HG02884 (cell line): Measurements from ENCODE around the gene CGGBP1.

ENCODE experiments used
- ATAC-seq: cut with Tn5 transposase; IDR thresholded peaks from one replicate; pipeline ENCODE4 v1.9.1; 2021; ENCODE audit warnings: mild to moderate bottlenecking, moderate library complexity; ENCODE audit not compliant: unreplicated experiment

The CGGBP1 gene

GRCh38 chr3:88058581-88059379 is at the start of gene CGGBP1, which contains the start of gene ZNF654:
Gene CGGBP1, minus strand, starts transcription at chr3:88059005. Its CDS starts 3,029 bp downstream, at chr3:88055976.
Gene ZNF654, plus strand, starts transcription at chr3:88059255. Its CDS starts 65 bp downstream, at chr3:88059320.
- ATAC-seq = peak; percentile 90

DNA sequence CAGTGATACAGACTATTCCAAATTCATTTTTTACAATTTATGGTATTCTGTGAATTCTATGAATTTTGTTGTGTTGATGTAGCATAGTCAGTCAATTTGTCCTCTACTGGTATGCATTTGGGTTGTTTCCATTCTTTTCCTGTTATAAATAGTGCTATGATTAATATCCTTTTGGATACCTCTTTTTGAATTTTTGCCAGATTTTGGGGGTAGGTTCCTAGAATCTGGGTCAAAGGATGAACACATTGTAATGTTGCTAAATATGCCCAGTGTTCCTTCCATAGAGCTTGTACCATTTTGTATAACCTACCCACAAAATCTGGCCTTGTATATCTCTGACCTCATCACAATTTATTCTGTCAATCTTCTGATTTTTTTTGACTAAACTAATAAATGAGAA is 46.5 kb upstream of the CGGBP1 start:
- ATAC-seq = no peak

- peak; percentile 91 for ATAC-seq
These were observed 42.3 kb upstream of the CGGBP1 start for GRCh38 chr3:88101142-88101541.

- ATAC-seq = no peak
These were observed 34.5 kb upstream of the CGGBP1 start for GRCh38 chr3:88093266-88093665.

GRCh38 chr3:88092270-88092669 is 33.5 kb upstream of the CGGBP1 start:
- ATAC-seq = no peak

DNA sequence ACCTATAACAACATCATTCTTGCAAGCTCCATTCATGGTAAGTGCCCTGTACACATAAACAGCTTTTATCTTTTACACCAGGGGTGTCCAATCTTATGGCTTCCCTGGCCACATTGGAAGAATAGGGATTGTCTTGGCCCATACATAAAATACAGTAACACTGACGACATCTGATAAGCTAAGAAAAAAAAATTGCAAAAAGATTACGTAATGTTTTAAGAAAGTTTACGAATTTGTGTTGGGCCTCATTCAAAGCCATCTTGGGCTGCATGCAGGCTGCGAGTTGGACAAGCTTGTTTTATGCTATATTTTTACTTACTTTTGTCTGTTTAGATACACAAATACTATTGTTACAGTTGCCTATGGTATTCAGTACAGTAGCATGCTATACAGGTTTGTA is 31.9 kb upstream of the CGGBP1 start:
- no peak for ATAC-seq

DNA sequence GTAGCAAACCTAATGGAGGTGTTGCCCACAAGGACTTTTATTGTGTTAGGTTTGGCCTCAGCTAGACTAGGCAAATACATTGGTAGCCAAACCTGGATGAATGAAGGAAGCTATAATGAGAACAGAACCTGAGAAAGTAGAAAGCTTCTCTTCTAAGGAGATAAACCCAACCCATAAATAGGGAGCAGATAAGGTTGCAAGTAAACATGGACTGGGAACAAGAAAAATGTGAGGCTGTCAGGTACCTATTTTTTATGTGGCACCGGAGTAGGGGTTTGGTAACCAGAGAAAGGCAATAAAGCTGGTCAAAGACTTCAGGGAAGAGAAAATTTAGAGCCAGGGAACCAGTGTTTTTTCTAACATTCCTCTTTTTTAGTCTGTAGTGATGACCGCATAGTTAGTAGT is 25.3 kb upstream of the CGGBP1 start:
- no peak for ATAC-seq

DNA sequence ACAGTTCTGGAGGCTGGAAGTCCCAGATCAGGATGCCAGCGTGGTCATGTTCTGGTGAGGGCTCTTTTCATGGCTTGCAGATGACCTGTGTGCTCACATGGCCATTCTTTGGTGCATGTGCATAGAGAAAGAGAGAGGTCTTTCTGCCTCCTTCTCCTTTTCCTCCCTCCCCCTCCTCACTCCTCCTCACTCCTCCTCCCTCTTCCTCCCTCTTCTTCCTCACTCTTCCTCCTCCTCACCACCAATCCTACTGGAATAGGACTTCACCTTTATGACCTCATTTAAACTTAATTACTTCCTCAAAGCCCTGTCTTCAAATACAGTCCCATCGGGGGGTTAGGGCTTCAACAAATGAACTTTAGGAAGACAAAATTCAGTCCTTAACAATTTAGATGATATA is 24.0 kb upstream of the CGGBP1 start:
- ATAC-seq = no peak

- ATAC-seq = no peak
These were observed 20.1 kb upstream of the CGGBP1 start for GRCh38 chr3:88078932-88079331.

GRCh38 chr3:88076712-88077111 is 17.9 kb upstream of the CGGBP1 start:
- ATAC-seq = no peak

- no peak for ATAC-seq
These were observed 16.7 kb upstream of the CGGBP1 start for GRCh38 chr3:88075497-88075896.

DNA sequence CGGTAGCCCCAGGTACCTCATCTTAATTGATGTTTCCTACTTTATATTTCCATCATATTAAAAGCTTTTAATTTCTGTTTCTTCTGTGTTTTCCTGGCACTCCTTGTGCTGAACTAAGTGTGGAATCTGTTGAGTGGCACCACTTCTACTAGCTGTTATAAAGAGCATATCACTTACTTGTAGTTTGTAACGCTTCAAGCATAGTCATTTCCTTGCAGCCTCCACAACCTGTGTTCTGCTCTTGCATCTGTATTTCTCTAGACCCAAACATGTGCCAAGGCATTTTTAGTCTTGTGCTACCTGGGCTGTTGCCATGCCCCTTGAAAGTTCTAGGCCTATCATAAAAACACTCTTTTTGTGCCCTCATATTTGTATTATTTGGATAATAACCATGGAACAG is 16.3 kb upstream of the CGGBP1 start:
- ATAC-seq = no peak

DNA sequence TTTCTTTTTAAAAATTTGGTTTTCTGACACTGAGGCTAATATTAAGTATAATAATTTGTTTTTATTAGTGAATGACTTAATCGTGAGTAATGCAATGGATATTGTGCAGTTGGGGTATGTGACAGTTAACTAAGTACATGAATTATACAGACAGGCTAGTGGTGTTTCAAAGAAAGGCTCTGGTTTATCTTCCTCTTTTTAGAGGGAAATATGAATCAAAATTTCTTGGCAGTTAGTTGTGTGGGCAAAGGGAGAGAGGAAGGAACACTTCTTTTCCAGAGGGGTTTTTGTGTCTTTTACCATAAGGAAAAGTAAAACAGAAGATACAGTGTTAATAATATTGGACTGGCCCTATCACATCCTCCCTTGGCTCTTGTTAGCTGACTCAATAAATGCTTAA is 2.9 kb upstream of the CGGBP1 start:
- ATAC-seq = no peak

DNA sequence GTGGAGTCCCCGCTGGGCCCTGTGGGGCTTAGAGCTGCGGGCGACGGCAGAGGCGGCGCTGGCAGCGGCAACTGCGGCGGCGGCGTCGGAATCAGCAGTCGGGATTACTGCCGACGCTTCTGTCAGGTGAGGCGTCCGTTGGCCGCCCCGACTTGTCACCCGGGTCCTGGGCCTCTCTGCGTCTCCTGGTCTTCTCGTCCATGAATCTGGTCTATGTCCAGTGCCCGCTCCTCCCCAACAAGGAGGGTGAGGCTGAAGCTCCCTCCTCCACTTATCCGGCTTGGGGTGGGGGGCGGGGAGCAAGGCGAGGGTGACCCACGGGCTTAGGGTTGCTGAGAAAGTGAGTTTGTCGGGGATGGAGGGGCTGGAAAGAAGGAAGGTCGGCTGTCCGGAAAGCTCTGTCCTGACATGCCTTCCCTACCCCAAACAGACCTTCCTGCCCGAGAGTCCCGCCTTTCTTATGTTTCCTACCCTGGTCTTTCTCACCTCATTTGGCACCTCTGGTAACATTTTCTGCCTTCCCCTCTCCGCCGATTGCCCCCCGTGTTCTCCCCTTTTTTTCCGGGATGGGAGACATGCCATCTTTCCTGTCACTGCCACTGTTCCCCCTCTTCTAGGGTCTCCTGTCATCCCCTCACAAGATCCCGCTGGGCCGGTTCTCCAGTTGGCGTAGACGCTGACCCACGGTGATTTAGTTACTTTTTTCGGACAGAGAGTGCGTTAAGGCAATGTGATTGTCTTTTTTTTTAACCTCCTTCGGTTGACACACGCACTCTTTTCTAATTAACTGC is 770 bp upstream of the CGGBP1 start:
- ATAC-seq = peak; percentile 3

GRCh38 chr3:88058306-88058580 is 562 bp downstream of the CGGBP1 start:
- ATAC-seq = peak; percentile 10

DNA sequence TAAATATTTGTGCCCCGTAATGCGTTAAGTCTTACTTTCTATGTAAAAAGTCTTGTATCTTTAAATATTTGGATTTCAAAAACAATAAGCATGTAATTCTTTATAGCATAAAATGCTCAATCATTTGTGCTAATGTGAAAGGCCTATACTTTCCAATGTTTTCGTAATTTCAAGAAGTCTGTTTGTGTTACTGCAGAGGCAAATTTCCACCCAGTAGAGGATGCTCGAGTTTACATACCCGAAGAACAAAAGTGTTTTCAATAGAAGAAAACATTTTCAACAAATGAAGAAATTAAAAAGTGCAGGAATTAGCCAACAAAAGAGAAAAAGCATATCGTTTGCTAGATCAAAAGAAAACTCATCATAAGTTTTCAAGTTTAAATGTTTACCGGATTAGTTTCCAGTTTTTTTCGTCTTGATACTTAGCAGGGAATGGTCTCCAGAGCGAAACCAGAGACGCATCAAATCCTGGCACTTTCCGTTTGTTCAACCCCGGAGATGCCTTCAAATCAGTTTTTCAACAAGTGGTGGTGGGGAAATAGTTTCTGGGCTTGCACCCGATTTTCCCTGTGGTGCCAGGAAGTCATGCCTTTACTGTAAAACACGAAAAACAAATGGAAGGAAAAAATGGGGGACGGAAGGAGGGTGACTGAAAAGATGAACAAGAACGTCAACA is 1.0 kb downstream of the CGGBP1 start:
- no peak for ATAC-seq

DNA sequence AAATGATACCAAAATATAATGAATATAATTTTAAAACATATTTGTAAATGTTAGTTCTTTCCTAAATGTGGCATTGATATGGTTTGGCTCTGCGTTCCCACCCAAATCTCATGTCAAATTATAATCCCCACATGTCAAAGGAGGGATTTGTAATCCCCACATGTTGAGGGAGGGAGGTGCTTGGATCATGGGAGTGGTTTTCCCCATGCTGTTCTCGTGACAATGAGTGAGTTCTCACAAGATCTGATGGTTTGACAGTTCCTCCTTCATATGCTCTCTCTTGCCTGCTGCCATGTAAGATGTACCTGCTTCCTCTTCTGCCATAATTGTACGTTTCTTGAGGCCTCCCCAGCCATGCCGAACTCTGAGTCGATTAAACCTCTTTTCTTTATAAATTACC is 12.0 kb downstream of the CGGBP1 start:
- ATAC-seq = no peak

DNA sequence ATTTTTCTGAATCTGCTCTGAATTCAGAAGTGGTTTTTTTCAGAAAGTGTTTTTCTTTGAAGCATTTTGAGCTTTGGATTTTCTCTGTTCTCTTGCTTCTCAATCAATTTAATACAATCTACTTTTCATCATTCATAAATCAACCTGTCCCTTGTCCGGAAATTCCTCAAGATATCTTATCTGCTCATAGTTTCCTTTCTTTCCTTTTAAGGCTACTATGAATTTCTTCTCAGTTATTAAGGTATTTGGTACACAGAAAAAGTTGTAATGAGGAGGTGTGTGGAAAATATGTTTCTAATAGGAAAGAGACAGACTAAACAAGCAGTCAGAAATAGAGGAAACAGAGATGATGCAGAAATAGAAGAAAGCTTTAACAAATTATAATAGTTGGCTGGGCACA is 14.4 kb downstream of the CGGBP1 start:
- no peak for ATAC-seq

GRCh38 chr3:88041005-88041404 is 17.8 kb downstream of the CGGBP1 start:
- no peak for ATAC-seq

- no peak for ATAC-seq
These were observed 18.3 kb downstream of the CGGBP1 start for GRCh38 chr3:88040529-88040928.

GRCh38 chr3:88038566-88038965 is 20.2 kb downstream of the CGGBP1 start:
- ATAC-seq = no peak

DNA sequence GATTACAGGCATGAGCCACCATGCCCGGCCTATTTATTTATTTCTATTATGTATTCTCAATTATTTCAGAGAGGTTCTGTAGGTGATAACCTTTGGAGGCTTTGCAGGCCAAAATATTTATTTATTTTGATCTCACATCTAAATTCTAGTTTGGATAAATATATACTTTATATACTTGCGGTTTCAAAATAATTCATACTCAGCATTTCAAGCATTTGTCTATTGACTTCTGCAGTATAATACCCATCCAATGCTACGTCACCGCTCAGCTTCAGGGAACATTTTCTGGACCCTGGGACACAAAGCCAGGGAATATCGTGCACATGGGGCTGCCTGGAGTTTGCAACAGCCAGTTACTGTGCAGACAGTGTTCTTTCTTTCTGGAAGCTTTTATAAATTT is 22.6 kb downstream of the CGGBP1 start:
- no peak for ATAC-seq
